22Rv1 (cell line): Measurements from ENCODE around the gene CREB1.

Experiments
- CTCF ChIP-seq: fragments of 450-650 bp; IDR thresholded peaks from 2 replicates; pipeline ENCODE4 v1.5.1; 2017; ENCODE audit warnings: mild to moderate bottlenecking
- ZFX ChIP-seq: fragments of 450-650 bp; IDR thresholded peaks from 2 replicates; pipeline ENCODE4 v1.6.1; 2017; ENCODE audit warnings: antibody characterized with exemption, borderline replicate concordance

DNA sequence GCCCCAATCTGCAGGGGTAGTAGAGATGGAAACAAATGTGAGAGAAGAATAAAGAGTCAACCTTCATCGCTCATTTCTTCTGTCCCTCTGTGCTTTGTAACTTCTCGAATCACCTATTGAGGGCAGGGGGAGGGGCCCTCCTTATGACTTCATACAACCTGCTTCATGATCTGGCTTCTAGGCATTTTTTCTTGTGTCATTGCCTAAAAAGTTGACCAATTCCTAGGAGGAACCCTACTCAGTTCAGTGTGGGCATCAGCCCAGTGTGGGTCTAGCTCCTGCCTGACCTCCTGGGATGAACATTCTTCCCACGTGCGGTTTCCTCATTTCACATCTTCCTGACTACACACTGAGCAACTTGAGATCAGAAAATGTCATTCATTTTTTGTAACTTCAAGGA lies 46.3 kb upstream of the CREB1 start:
- no peak for TF ChIP-seq CTCF
- TF ChIP-seq ZFX: no peak
